VCaP (cell line): ENCODE data around the gene LRIG1.

Experiments used
- H3K27ac ChIP-seq: fragments of 450-650 bp; 2 replicates; pipeline ENCODE4 v1.5.1; 2017
- TF ChIP-seq, protein P1 (sequence below): fragments of 450-650 bp; conservative IDR thresholded peaks from 2 replicates; pipeline ENCODE4 v1.5.1; 2017; ENCODE audit warnings: mild to moderate bottlenecking, moderate library complexity

LRIG1 gene

DNA sequence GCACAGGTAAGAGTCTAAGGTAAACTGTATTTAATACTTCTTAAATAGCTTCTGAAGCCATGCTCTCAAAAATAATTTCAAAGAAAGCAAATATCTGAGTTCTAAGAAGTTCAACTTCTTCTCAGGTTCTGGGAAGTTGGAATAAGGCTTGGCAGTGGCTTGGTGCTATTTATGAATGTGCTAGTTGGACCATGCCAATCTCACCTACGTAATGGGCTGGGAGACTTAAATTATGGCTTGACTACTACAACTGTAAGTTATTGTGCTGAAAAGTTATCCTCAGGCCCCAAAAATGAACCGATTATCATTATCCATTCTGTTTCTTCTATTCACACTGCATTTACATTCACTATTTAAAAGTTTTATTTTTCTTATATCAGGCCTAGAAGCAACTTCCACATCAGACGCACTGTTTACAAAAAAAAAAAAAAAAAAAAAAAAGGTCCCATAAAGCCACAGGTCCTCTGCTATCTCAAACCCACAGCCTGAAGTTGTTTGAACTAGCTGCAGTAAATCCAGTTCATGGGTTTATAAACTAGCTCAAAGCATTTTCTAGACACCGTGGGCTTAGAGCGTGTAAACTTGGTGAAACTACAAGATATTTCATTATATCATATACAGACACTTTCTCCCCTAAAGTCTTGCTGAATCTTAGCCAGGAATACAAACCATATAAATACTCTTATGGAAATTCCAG lies 3.4 kb downstream of the LRIG1 start:
- peak overlapping the region; percentile 92 for H3K27ac ChIP-seq
- TF ChIP-seq, protein P1, sequence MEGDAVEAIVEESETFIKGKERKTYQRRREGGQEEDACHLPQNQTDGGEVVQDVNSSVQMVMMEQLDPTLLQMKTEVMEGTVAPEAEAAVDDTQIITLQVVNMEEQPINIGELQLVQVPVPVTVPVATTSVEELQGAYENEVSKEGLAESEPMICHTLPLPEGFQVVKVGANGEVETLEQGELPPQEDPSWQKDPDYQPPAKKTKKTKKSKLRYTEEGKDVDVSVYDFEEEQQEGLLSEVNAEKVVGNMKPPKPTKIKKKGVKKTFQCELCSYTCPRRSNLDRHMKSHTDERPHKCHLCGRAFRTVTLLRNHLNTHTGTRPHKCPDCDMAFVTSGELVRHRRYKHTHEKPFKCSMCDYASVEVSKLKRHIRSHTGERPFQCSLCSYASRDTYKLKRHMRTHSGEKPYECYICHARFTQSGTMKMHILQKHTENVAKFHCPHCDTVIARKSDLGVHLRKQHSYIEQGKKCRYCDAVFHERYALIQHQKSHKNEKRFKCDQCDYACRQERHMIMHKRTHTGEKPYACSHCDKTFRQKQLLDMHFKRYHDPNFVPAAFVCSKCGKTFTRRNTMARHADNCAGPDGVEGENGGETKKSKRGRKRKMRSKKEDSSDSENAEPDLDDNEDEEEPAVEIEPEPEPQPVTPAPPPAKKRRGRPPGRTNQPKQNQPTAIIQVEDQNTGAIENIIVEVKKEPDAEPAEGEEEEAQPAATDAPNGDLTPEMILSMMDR: no peak

DNA sequence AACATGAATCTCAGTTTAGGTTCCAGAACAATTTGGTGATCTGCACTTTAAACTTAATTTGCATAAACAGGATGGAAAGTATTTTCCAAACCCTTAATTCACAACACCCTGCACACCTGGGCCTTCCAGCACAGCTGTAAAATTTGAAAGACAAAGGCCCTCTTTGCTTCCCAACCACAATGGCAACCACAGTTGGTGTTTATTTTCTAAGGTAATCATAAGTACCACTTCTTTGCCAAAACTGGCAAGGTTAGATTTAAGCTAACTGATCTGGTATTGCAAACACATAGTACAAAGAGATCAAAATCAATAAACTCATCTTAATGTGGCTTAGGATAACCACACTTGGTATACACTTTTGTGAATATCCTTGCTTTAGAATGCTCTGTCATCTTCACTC lies 4.1 kb downstream of the LRIG1 start:
- peak overlapping the region; percentile 92 for H3K27ac ChIP-seq
- TF ChIP-seq, protein P1: no peak

DNA sequence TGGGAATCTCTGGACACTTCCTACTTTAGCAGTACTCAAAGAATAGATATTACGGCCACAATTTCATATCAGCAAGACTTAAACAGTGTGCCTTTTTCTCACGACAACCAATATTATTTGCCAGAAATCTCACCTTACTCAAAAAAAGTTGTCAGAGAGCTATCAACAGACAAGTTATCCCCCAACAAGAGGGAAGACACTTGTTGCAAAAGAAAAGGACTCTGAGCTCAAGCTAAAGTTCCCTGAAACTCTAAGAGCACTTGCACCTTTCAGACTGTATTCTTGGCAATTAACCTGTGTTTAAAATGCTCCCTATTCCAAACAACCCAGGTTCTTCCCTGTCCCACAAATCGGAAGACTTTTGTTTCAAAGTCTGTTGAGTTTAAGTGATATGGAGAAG lies 4.5 kb downstream of the LRIG1 start:
- TF ChIP-seq, protein P1: no peak
- H3K27ac ChIP-seq: peak overlapping the region; percentile 92

DNA sequence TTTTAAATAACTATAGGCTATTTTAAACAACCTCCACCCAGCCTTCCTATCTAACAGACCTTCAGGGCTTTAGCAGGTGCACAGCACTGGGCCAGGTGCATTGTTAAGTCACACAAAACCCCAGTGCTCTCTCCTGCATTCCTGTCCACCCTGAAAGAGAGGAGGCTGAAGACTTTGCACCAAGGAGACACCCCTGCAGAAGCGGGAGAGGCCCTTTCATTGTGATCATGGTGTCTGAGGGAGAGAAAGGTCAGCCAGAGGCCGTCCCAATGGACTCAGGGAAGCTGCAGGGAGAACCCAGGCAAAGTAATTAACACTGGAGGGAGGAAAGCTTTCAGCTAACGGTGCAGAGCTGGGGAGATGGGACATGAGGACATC lies 5.2 kb downstream of the LRIG1 start:
- H3K27ac ChIP-seq: peak overlapping the region; percentile 92
- TF ChIP-seq, protein P1: no peak

DNA sequence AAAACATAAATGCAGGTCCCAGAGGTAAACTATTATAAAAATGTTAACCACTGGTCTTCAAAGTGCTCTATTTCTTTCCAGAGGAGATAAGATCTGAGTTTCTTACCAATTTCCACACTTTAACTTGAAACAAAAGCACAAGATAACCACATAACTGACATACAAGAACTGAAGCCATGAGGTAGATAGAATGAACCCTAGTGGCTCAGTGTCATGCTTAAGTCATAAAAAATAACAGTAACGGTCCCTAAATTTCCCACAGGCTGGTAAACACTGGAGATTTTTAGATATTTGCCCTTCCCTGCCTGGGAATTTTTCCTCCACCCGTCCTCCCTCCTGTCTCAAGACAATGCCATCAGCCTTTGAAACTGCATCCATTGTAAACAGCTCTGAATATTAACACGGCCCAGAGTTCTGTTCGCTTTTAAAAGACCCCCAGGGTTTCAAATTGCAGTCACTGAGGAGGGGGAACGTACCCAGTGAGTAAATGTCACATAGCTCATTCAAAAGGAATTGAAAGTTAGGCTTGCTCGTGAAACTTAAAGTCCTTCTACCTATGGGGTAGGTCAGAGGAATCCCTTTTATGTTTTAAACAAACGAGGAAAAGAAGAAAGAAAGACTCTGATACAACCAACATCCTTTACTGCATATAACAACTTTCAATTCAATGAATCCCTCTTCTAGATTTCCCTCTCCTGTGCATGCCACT lies 5.7 kb downstream of the LRIG1 start:
- H3K27ac ChIP-seq: peak overlapping the region; percentile 92
- TF ChIP-seq, protein P1: no peak

DNA sequence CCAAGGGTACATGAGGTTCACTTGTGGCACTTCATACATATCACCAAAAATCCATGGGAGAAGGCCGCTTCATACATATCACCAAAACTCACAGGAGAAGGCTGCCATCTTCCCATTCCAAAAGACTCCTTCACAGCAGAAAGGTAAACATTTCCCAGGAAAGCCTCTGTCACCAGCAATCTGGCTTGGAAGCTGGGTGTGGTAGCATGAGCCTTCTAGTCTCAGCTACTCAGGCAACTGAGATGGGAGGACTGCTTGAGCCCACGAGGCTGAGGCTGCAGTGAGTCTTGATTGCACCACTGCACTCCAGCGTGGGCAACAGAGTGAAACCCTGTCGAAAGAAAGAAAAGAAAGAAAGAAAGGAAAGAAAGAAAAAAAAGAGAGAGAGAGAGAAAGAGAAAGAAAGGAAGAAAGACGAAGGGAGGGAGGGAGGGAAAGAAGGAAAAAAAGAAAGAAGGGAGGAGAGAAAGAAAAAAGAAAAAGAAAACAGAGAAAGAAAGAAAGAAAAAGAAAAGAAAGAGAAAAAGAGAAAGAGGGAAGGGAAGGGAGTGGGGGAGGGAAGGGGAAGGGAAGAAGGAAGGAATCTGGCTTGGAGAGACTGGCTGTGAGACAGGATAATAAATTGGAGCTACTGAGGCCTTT lies 7.2 kb downstream of the LRIG1 start:
- TF ChIP-seq, protein P1: no peak
- peak overlapping the region; percentile 82 for H3K27ac ChIP-seq

DNA sequence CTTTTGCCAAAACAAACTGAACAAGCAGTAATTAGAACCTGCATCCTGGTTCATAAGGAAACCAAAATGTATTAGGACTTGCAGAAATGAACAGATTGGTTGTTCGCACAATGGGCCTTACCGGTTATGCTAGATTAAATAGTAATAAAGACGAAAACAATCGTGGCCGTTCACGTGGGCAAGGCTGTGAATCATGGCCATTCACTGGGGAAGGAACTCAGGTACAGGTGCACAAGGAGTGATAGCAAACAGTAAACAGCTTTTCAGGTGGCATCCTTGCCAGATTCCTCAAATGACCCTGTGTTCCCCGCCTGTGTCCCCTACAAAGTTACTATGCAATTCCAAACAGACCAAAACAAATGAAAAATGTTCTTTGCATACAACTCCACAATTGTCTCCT lies 8.2 kb downstream of the LRIG1 start:
- peak overlapping the region; percentile 82 for H3K27ac ChIP-seq
- TF ChIP-seq, protein P1: no peak
